Measurements from ENCODE around the gene IL2RG.

IL2RG gene

GRCh38 chrX:71099736-71100135, 11.6 kb downstream of the IL2RG start:
- H3K27ac Mint-ChIP-seq = peak overlapping the region; percentile 22
- no peak overlapping the region for H3K4me3 Mint-ChIP-seq
- no peaks in the 10 kb centered on the region for H3K27me3 Mint-ChIP-seq
- H3K4me1 Mint-ChIP-seq = peaks cover 57% of the 10 kb centered on the region
- ATAC-seq = no peak
- H3K9me3 Mint-ChIP-seq = no peaks in the 10 kb centered on the region
- no peaks in the 10 kb centered on the region for H3K36me3 Mint-ChIP-seq

GRCh38 chrX:71098951-71099506, 12.3 kb downstream of the IL2RG start:
- Mint-ChIP-seq H3K4me3 (no peak overlapping the region), H3K4me1 (peaks cover 51% of the 10 kb centered on the region), H3K27ac (peak overlapping the region; percentile 22)

GRCh38 chrX:71098302-71098701, 13.1 kb downstream of the IL2RG start:
- peak overlapping the region; percentile 22 for H3K27ac Mint-ChIP-seq
- no peak overlapping the region for H3K4me3 Mint-ChIP-seq
- H3K4me1 Mint-ChIP-seq = peaks cover 44% of the 10 kb centered on the region
- H3K27me3 Mint-ChIP-seq = no peaks in the 10 kb centered on the region
- no peaks in the 10 kb centered on the region for H3K36me3 Mint-ChIP-seq
- H3K9me3 Mint-ChIP-seq = no peaks in the 10 kb centered on the region
- peak; percentile 62 for ATAC-seq

More at GRCh38 chrX:71098951-71099506, 12.3 kb downstream of the IL2RG start:
- no peaks in the 10 kb centered on the region for H3K9me3 Mint-ChIP-seq
- no peak for ATAC-seq
- H3K27me3 Mint-ChIP-seq = no peaks in the 10 kb centered on the region
- no peaks in the 10 kb centered on the region for H3K36me3 Mint-ChIP-seq

- no peaks in the 10 kb centered on the region for H3K36me3 Mint-ChIP-seq
- no peak for ATAC-seq
- peaks cover 33% of the 10 kb centered on the region for H3K4me1 Mint-ChIP-seq
Measured at GRCh38 chrX:71096760-71097032, 14.7 kb downstream of the IL2RG start.

GRCh38 chrX:71095981-71096759, 15.2 kb downstream of the IL2RG start:
- Mint-ChIP-seq H3K36me3 (no peaks in the 10 kb centered on the region), H3K4me3 (peak overlapping the region; percentile 99), H3K9me3 (no peaks in the 10 kb centered on the region), H3K4me1 (peaks cover 28% of the 10 kb centered on the region), H3K27ac (peak overlapping the region; percentile 98), H3K27me3 (no peaks in the 10 kb centered on the region)
- peak; percentile 71 for ATAC-seq

More at GRCh38 chrX:71096760-71097032, 14.7 kb downstream of the IL2RG start:
- H3K9me3 Mint-ChIP-seq = no peaks in the 10 kb centered on the region
- H3K4me3 Mint-ChIP-seq = peak overlapping the region; percentile 99
- peak overlapping the region; percentile 98 for H3K27ac Mint-ChIP-seq
- no peaks in the 10 kb centered on the region for H3K27me3 Mint-ChIP-seq

- no peaks in the 10 kb centered on the region for H3K27me3 Mint-ChIP-seq
- H3K4me3 Mint-ChIP-seq = peak within 1 kb of the TSS; percentile 99
- no peaks in the 10 kb centered on the region for H3K9me3 Mint-ChIP-seq
- ATAC-seq = peak; percentile 94
- no peaks in the 10 kb centered on the region for H3K36me3 Mint-ChIP-seq
- peak within 1 kb of the TSS; percentile 98 for H3K27ac Mint-ChIP-seq
- peaks cover 24% of the 10 kb centered on the region for H3K4me1 Mint-ChIP-seq
Measured at GRCh38 chrX:71095555-71095980, 15.8 kb downstream of the IL2RG start, which contains the start of gene FOXO4. Gene FOXO4 (plus strand): TSS chrX:71095851. CDS start chrX:71096529, 678 bp downstream.

- Mint-ChIP-seq H3K9me3 (no peaks in the 10 kb centered on the region), H3K27ac (peak overlapping the region; percentile 98), H3K4me1 (peaks cover 22% of the 10 kb centered on the region), H3K27me3 (no peaks in the 10 kb centered on the region), H3K4me3 (peak overlapping the region; percentile 99), H3K36me3 (no peaks in the 10 kb centered on the region)
- no peak for ATAC-seq
Measured at GRCh38 chrX:71095033-71095432, 16.3 kb downstream of the IL2RG start.

GRCh38 chrX:71091263-71091662, 20.1 kb downstream of the IL2RG start:
- no peak for ATAC-seq
- Mint-ChIP-seq H3K36me3 (no peaks in the 10 kb centered on the region), H3K4me3 (no peak overlapping the region), H3K27me3 (no peaks in the 10 kb centered on the region), H3K4me1 (peaks cover 8% of the 10 kb centered on the region), H3K9me3 (no peaks in the 10 kb centered on the region), H3K27ac (no peak overlapping the region)

GRCh38 chrX:71085900-71086299, 25.5 kb downstream of the IL2RG start:
- Mint-ChIP-seq H3K4me3 (no peak overlapping the region), H3K4me1 (no peaks in the 10 kb centered on the region), H3K36me3 (no peaks in the 10 kb centered on the region), H3K27ac (no peak overlapping the region), H3K9me3 (no peaks in the 10 kb centered on the region), H3K27me3 (no peaks in the 10 kb centered on the region)
- no peak for ATAC-seq

GRCh38 chrX:71082822-71083221, 28.6 kb downstream of the IL2RG start:
- Mint-ChIP-seq H3K4me1 (no peaks in the 10 kb centered on the region), H3K4me3 (no peak overlapping the region), H3K27me3 (no peaks in the 10 kb centered on the region), H3K9me3 (no peaks in the 10 kb centered on the region), H3K27ac (no peak overlapping the region), H3K36me3 (no peaks in the 10 kb centered on the region)
- no peak for ATAC-seq

GRCh38 chrX:71082124-71082647, 29.2 kb downstream of the IL2RG start:
- H3K36me3 Mint-ChIP-seq = no peaks in the 10 kb centered on the region
- H3K9me3 Mint-ChIP-seq = no peaks in the 10 kb centered on the region
- no peak overlapping the region for H3K27ac Mint-ChIP-seq
- H3K27me3 Mint-ChIP-seq = no peaks in the 10 kb centered on the region
- no peaks in the 10 kb centered on the region for H3K4me1 Mint-ChIP-seq
- no peak for ATAC-seq
- no peak overlapping the region for H3K4me3 Mint-ChIP-seq

GRCh38 chrX:71081330-71082123, 29.9 kb downstream of the IL2RG start:
- ATAC-seq = no peak
- Mint-ChIP-seq H3K9me3 (no peaks in the 10 kb centered on the region), H3K4me3 (no peak overlapping the region), H3K4me1 (no peaks in the 10 kb centered on the region), H3K27me3 (no peaks in the 10 kb centered on the region), H3K36me3 (no peaks in the 10 kb centered on the region), H3K27ac (no peak overlapping the region)

GRCh38 chrX:71070531-71070930, 40.8 kb downstream of the IL2RG start:
- no peaks in the 10 kb centered on the region for H3K9me3 Mint-ChIP-seq
- H3K27me3 Mint-ChIP-seq = no peaks in the 10 kb centered on the region
- no peak overlapping the region for H3K27ac Mint-ChIP-seq
- no peak for ATAC-seq
- H3K4me3 Mint-ChIP-seq = no peak overlapping the region
- no peaks in the 10 kb centered on the region for H3K36me3 Mint-ChIP-seq
- H3K4me1 Mint-ChIP-seq = peaks cover 5% of the 10 kb centered on the region

GRCh38 chrX:71068044-71068918, 43.1 kb downstream of the IL2RG start, which contains the start of gene SNX12:
Gene SNX12 (minus strand): TSS chrX:71068334. CDS start chrX:71068306, 28 bp downstream.
- H3K4me1 Mint-ChIP-seq = peaks cover 11% of the 10 kb centered on the region
- peak within 1 kb of the TSS; percentile 81 for H3K27ac Mint-ChIP-seq
- H3K9me3 Mint-ChIP-seq = no peaks in the 10 kb centered on the region
- no peaks in the 10 kb centered on the region for H3K27me3 Mint-ChIP-seq
- ATAC-seq = peak; percentile 100
- peaks cover 5% of the 10 kb centered on the region for H3K36me3 Mint-ChIP-seq
- peak within 1 kb of the TSS; percentile 87 for H3K4me3 Mint-ChIP-seq

All from stimulated activated memory B cell treated with anti-CD40 and anti-IgM and Interleukin-4, amounts not matched to agents 10 μg/mL and 1 μg/mL and 100 μg/mL, for 72 hours (primary cell).